ENCODE data around the gene DYNLT1.

DYNLT1 gene

GRCh38 chr6:158631678-158632537, 12.6 kb downstream of the DYNLT1 start:
- Histone ChIP-seq H3K4me3 (ENCODE audit: low read length) (no peak overlapping the region), H3K36me3 (ENCODE audit: insufficient read depth, low read length) (peaks cover 67% of the 10 kb centered on the region), H3K4me1 (ENCODE audit: insufficient read depth, low read length) (no peaks in the 10 kb centered on the region), H3K27me3 (ENCODE audit: insufficient read depth, low read length) (no peaks in the 10 kb centered on the region), H2AFZ (ENCODE audit: low read depth, low read length) (no peak overlapping the region), H3K9me3 (ENCODE audit: low read length) (no peaks in the 10 kb centered on the region)

- H3K4me1 ChIP-seq (ENCODE audit: insufficient read depth, low read length), result no peaks in the 10 kb centered on the region
- no peaks in the 10 kb centered on the region for H3K27me3 ChIP-seq (ENCODE audit: insufficient read depth, low read length)
- H3K4me3 ChIP-seq (ENCODE audit: low read length), result no peak overlapping the region
- H3K36me3 ChIP-seq (ENCODE audit: insufficient read depth, low read length), result peaks cover 68% of the 10 kb centered on the region
- no peak overlapping the region for H2AFZ ChIP-seq (ENCODE audit: low read depth, low read length)
- H3K9me3 ChIP-seq (ENCODE audit: low read length), result no peaks in the 10 kb centered on the region
These were observed 13.5 kb downstream of the DYNLT1 start for GRCh38 chr6:158630938-158631616.

- Histone ChIP-seq H3K4me1 (ENCODE audit: insufficient read depth, low read length) (no peaks in the 10 kb centered on the region), H3K36me3 (ENCODE audit: insufficient read depth, low read length) (peaks cover 68% of the 10 kb centered on the region), H3K27me3 (ENCODE audit: insufficient read depth, low read length) (no peaks in the 10 kb centered on the region), H3K9me3 (ENCODE audit: low read length) (no peaks in the 10 kb centered on the region), H3K4me3 (ENCODE audit: low read length) (no peak overlapping the region), H2AFZ (ENCODE audit: low read depth, low read length) (no peak overlapping the region)
These were observed 14.9 kb downstream of the DYNLT1 start for GRCh38 chr6:158629367-158630221.

- no peaks in the 10 kb centered on the region for H3K4me1 ChIP-seq (ENCODE audit: insufficient read depth, low read length)
- no peak overlapping the region for H3K4me3 ChIP-seq (ENCODE audit: low read length)
- H2AFZ ChIP-seq (ENCODE audit: low read depth, low read length), result no peak overlapping the region
- no peaks in the 10 kb centered on the region for H3K9me3 ChIP-seq (ENCODE audit: low read length)
- no peaks in the 10 kb centered on the region for H3K27me3 ChIP-seq (ENCODE audit: insufficient read depth, low read length)
- H3K36me3 ChIP-seq (ENCODE audit: insufficient read depth, low read length), result peaks cover 66% of the 10 kb centered on the region
These were observed 16.0 kb downstream of the DYNLT1 start for GRCh38 chr6:158628542-158628941.

- Histone ChIP-seq H3K9me3 (ENCODE audit: low read length) (no peaks in the 10 kb centered on the region), H2AFZ (ENCODE audit: low read depth, low read length) (no peak overlapping the region), H3K4me1 (ENCODE audit: insufficient read depth, low read length) (no peaks in the 10 kb centered on the region), H3K27me3 (ENCODE audit: insufficient read depth, low read length) (no peaks in the 10 kb centered on the region), H3K36me3 (ENCODE audit: insufficient read depth, low read length) (peaks cover 61% of the 10 kb centered on the region), H3K4me3 (ENCODE audit: low read length) (no peak overlapping the region)
These were observed 16.7 kb downstream of the DYNLT1 start for GRCh38 chr6:158627940-158628211.

GRCh38 chr6:158627168-158627939, 17.2 kb downstream of the DYNLT1 start:
- Histone ChIP-seq H3K36me3 (ENCODE audit: insufficient read depth, low read length) (peaks cover 65% of the 10 kb centered on the region), H3K9me3 (ENCODE audit: low read length) (no peaks in the 10 kb centered on the region), H3K4me3 (ENCODE audit: low read length) (no peak overlapping the region), H2AFZ (ENCODE audit: low read depth, low read length) (no peak overlapping the region), H3K27me3 (ENCODE audit: insufficient read depth, low read length) (no peaks in the 10 kb centered on the region), H3K4me1 (ENCODE audit: insufficient read depth, low read length) (no peaks in the 10 kb centered on the region)

- Histone ChIP-seq H3K36me3 (ENCODE audit: insufficient read depth, low read length) (peaks cover 68% of the 10 kb centered on the region), H3K9me3 (ENCODE audit: low read length) (no peaks in the 10 kb centered on the region), H3K4me1 (ENCODE audit: insufficient read depth, low read length) (no peaks in the 10 kb centered on the region), H3K4me3 (ENCODE audit: low read length) (no peak overlapping the region), H2AFZ (ENCODE audit: low read depth, low read length) (no peak overlapping the region), H3K27me3 (ENCODE audit: insufficient read depth, low read length) (no peaks in the 10 kb centered on the region)
These were observed 18.0 kb downstream of the DYNLT1 start for GRCh38 chr6:158626360-158627167.

- Histone ChIP-seq H3K4me1 (ENCODE audit: insufficient read depth, low read length) (no peaks in the 10 kb centered on the region), H3K36me3 (ENCODE audit: insufficient read depth, low read length) (peaks cover 71% of the 10 kb centered on the region), H3K4me3 (ENCODE audit: low read length) (no peak overlapping the region)
These were observed 18.6 kb downstream of the DYNLT1 start for GRCh38 chr6:158625881-158626305.

GRCh38 chr6:158624684-158625682, 19.6 kb downstream of the DYNLT1 start:
- H3K27me3 ChIP-seq (ENCODE audit: insufficient read depth, low read length), result no peaks in the 10 kb centered on the region
- H3K4me1 ChIP-seq (ENCODE audit: insufficient read depth, low read length), result no peaks in the 10 kb centered on the region
- no peak overlapping the region for H2AFZ ChIP-seq (ENCODE audit: low read depth, low read length)
- peaks cover 73% of the 10 kb centered on the region for H3K36me3 ChIP-seq (ENCODE audit: insufficient read depth, low read length)
- H3K4me3 ChIP-seq (ENCODE audit: low read length), result no peak overlapping the region
- H3K9me3 ChIP-seq (ENCODE audit: low read length), result peaks cover 2% of the 10 kb centered on the region

More at GRCh38 chr6:158625881-158626305, 18.6 kb downstream of the DYNLT1 start:
- H3K27me3 ChIP-seq (ENCODE audit: insufficient read depth, low read length), result no peaks in the 10 kb centered on the region
- no peaks in the 10 kb centered on the region for H3K9me3 ChIP-seq (ENCODE audit: low read length)
- no peak overlapping the region for H2AFZ ChIP-seq (ENCODE audit: low read depth, low read length)

- Histone ChIP-seq H3K27me3 (ENCODE audit: insufficient read depth, low read length) (no peaks in the 10 kb centered on the region), H3K9me3 (ENCODE audit: low read length) (peaks cover 2% of the 10 kb centered on the region), H2AFZ (ENCODE audit: low read depth, low read length) (no peak overlapping the region), H3K4me1 (ENCODE audit: insufficient read depth, low read length) (no peaks in the 10 kb centered on the region), H3K36me3 (ENCODE audit: insufficient read depth, low read length) (peaks cover 54% of the 10 kb centered on the region), H3K4me3 (ENCODE audit: low read length) (no peak overlapping the region)
These were observed 21.9 kb downstream of the DYNLT1 start for GRCh38 chr6:158622545-158623190.

Data from neuron (in vitro differentiated cells).